HEK293 (cell line): ENCODE measurements around the gene CYP3A7.
"Not testable (repeated sequence)": the region's sequence is repeated elsewhere in the genome, so short reads cannot be mapped to it uniquely, and the experiment has no call there.

Experiments used
- ZNF121 ChIP-seq: fragments of 450-650 bp; formaldehyde crosslinking; IDR thresholded peaks from 2 replicates; pipeline ENCODE4 v1.5.1; 2016; ENCODE audit warnings: missing biosample characterization, missing genetic modification characterization
- TF ChIP-seq, protein P1 (sequence below): fragments of 450-650 bp; formaldehyde crosslinking; IDR thresholded peaks from 2 replicates; pipeline ENCODE4 v1.5.1; 2016; ENCODE audit warnings: missing biosample characterization, missing genetic modification characterization

DNA sequence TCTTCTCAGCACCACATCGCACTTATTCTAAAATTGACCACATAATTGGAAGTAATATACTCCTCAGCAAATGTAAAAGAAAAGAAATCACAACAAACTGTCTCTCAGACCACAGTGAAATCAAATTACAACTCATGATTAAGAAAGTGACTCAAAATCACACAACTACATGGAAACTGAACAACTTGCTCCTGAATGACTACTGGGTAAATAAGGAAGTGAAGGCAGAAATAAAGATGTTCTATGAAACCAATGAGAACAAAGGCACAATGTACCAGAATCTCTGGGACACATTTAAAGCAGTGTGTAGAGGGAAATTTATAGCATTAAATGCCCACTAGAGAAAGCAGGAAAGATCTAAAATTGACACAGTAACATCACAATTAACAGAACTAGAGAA, 38.4 kb upstream of the CYP3A7 start:
- not testable (repeated sequence) for TF ChIP-seq ZNF121 (tag by site-specific recombination)
- TF ChIP-seq, protein P1, sequence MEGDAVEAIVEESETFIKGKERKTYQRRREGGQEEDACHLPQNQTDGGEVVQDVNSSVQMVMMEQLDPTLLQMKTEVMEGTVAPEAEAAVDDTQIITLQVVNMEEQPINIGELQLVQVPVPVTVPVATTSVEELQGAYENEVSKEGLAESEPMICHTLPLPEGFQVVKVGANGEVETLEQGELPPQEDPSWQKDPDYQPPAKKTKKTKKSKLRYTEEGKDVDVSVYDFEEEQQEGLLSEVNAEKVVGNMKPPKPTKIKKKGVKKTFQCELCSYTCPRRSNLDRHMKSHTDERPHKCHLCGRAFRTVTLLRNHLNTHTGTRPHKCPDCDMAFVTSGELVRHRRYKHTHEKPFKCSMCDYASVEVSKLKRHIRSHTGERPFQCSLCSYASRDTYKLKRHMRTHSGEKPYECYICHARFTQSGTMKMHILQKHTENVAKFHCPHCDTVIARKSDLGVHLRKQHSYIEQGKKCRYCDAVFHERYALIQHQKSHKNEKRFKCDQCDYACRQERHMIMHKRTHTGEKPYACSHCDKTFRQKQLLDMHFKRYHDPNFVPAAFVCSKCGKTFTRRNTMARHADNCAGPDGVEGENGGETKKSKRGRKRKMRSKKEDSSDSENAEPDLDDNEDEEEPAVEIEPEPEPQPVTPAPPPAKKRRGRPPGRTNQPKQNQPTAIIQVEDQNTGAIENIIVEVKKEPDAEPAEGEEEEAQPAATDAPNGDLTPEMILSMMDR (tag by site-specific recombination): not testable (repeated sequence)
